Measurements from ENCODE around the gene CLASP1. TPM values are rescaled to one million over a fixed set of nuclear protein-coding genes. Genes with fewer than 3 reads are reported as not detected.

Gene CLASP1
- total and polyA plus RNA-seq, 2 donors (not counting 3 experiments of a cell fraction or from before 2014, with no cell fraction given), result 10.0 to 57.9 TPM

- Histone ChIP-seq H3K4me1 (ENCODE audit: control insufficient read depth, extremely low read depth, insufficient read depth, low read length) (peaks cover 9% of the 10 kb centered on the region), H3K27me3 (ENCODE audit: control insufficient read depth in 2 of 2, insufficient read depth in 2 of 2, low read length in 2 of 2) (no peaks in the 10 kb centered on the region), H3K79me2 (ENCODE audit: control insufficient read depth, insufficient read depth, low read length) (peaks cover 15% of the 10 kb centered on the region), H3K9ac (replicated peaks; ENCODE audit: extremely low read depth, insufficient read depth, low read length) (no peak overlapping the region), H3K4me2 (ENCODE audit: insufficient read depth, low read length) (no peak overlapping the region), H3K9me3 (replicated peaks; ENCODE audit: control insufficient read depth, insufficient read depth, low read length) (no peaks in the 10 kb centered on the region), H3K27ac (ENCODE audit: insufficient read depth, low read depth, low read length) (no peak overlapping the region), H3K4me3 (replicated peaks in 1 of 3; ENCODE audit: insufficient read depth in 1 of 3, low read depth in 1 of 3, low read length in 3 of 3) (no peak overlapping the region), H4K20me1 (replicated peaks; ENCODE audit: control insufficient read depth, extremely low read depth, insufficient read depth, low read length) (no peaks in the 10 kb centered on the region), H3K9me1 (replicated peaks; ENCODE audit: control insufficient read depth, extremely low read depth, insufficient read depth, low read length) (no peaks in the 10 kb centered on the region), H2AFZ (ENCODE audit: low read depth, low read length) (no peak overlapping the region), H3K36me3 (ENCODE audit: control insufficient read depth in 2 of 2, extremely low read depth in 1 of 2, insufficient read depth in 2 of 2, low read length in 2 of 2) (no peaks in the 10 kb centered on the region)
- DNase-seq (ENCODE audit: low read depth, low spot score), result no peak
- BruUV-seq (replicated peaks), result no TSS peak
- dilution Hi-C loops (cut with MboI; ENCODE audit: extremely low pct_ligation_motif_present, low sequenced_read_pairs), result no loop called here
- FAIRE-seq, result peak; percentile 63
- ChIA-PET CTCF (interaction anchor here (0.6 to 1.9 kb wide), 2 partner anchors 16 to 104 kb away, joined by 3 to 4 read pairs; no protein-coding TSS in a partner anchor), POLR2A (no interaction called here)
- TF ChIP-seq EZH2 (IDR thresholded peaks at IDR 0.05; ENCODE audit: borderline replicate concordance, low read depth, low read length, severe bottlenecking), result no peak
- TF ChIP-seq, protein P1, sequence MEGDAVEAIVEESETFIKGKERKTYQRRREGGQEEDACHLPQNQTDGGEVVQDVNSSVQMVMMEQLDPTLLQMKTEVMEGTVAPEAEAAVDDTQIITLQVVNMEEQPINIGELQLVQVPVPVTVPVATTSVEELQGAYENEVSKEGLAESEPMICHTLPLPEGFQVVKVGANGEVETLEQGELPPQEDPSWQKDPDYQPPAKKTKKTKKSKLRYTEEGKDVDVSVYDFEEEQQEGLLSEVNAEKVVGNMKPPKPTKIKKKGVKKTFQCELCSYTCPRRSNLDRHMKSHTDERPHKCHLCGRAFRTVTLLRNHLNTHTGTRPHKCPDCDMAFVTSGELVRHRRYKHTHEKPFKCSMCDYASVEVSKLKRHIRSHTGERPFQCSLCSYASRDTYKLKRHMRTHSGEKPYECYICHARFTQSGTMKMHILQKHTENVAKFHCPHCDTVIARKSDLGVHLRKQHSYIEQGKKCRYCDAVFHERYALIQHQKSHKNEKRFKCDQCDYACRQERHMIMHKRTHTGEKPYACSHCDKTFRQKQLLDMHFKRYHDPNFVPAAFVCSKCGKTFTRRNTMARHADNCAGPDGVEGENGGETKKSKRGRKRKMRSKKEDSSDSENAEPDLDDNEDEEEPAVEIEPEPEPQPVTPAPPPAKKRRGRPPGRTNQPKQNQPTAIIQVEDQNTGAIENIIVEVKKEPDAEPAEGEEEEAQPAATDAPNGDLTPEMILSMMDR (IDR thresholded peaks at IDR 0.05; ENCODE audit: extremely low read depth in 1 of 2, insufficient read depth in 1 of 2, low read depth in 1 of 2, low read length in 2 of 2), result no peak
- TF ChIP-seq POLR2AphosphoS5 (IDR thresholded peaks at IDR 0.05; ENCODE audit: insufficient read depth, low read depth, low read length), result no peak
- TF ChIP-seq GATA2 (IDR thresholded peaks at IDR 0.05; ENCODE audit: insufficient read depth, insufficient read length, low read depth, low read length), result no peak
- no peak for TF ChIP-seq POLR2A (IDR thresholded peaks at IDR 0.05; ENCODE audit: low read depth, low read length)
- TF ChIP-seq, protein P2, sequence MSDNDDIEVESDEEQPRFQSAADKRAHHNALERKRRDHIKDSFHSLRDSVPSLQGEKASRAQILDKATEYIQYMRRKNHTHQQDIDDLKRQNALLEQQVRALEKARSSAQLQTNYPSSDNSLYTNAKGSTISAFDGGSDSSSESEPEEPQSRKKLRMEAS (IDR thresholded peaks at IDR 0.05; ENCODE audit: insufficient read depth, insufficient read length), result no peak
- no peak for TF ChIP-seq JUN (IDR thresholded peaks at IDR 0.05; ENCODE audit: borderline replicate concordance, insufficient read depth, insufficient read length, low read depth)
- no peak for TF ChIP-seq MYC (IDR thresholded peaks at IDR 0.05; ENCODE audit: low read depth, low read length)
- no peak for TF ChIP-seq FOS (IDR thresholded peaks at IDR 0.05; ENCODE audit: borderline replicate concordance, insufficient read depth, low read length)
- intact Hi-C loops (cut with micrococcal nuclease), result loop anchor here (10.0 kb wide), 1 partner anchor 102 kb away; no protein-coding TSS in a partner anchor
These were observed 142.6 kb downstream of the CLASP1 start for GRCh38 chr2:121506621-121507020.

Data from endothelial cell of umbilical vein (primary cell).